T-helper 1 cell (primary cell): ENCODE data around the gene ATP13A3.
A peak's percentile ranks its signal among the peaks of the same experiment; 100 is the strongest.
"Not testable (repeated sequence)": the region's sequence is repeated elsewhere in the genome, so short reads cannot be mapped to it uniquely, and the experiment has no call there.

ENCODE experiments used
- DNase-seq, 5 donors: peaks; one replicate each; pipeline ENCODE4 v3.0.0-alpha.2; 2012 to 2020

ATP13A3 gene

GRCh38 chr3:194499516-194499915 lies 12.7 kb upstream of the ATP13A3 start:
- DNase-seq = not testable (repeated sequence)

DNA sequence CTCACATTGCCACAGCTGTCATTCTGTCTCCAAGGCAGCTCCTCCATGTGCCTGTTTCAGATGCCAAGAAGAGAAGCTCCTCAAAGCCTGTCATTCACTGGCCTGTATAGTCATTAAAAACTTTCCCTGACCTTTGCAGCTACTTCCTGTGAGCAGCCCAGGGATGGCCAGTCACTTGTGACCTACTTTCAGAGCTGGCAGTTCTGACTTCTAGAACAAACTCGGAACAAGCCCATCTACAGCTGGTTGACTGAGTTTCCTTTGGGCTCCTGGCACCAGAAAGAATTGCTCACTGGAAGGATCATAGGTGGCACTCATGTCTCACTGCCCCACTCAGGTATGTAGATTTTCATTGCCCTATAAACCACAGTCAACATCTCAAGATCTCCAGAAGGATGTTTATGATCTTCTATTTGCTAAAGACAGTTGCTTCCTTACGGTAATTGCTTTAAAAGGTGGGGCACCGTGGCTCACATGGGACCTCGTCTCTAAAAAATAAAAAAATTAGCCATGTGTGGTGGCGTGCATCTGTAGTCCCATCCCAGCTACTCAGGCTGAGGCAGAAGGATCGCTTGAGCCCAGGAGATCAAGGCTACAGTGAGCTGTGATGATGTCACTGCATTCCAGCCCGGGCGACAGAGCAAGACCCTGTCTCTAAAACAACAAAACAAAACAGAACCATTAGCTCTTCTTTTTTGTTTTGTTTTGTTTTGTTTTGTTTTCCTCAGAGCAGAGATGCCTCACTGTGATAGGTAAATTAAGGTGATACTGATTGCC lies 11.2 kb upstream of the ATP13A3 start:
- DNase-seq = no peak

GRCh38 chr3:194496217-194496919 lies 9.6 kb upstream of the ATP13A3 start:
- peak in 1 of 5 donors; percentile 20 for DNase-seq

- DNase-seq = no peak
Observed at GRCh38 chr3:194494951-194495374, 8.2 kb upstream of the ATP13A3 start.

DNA sequence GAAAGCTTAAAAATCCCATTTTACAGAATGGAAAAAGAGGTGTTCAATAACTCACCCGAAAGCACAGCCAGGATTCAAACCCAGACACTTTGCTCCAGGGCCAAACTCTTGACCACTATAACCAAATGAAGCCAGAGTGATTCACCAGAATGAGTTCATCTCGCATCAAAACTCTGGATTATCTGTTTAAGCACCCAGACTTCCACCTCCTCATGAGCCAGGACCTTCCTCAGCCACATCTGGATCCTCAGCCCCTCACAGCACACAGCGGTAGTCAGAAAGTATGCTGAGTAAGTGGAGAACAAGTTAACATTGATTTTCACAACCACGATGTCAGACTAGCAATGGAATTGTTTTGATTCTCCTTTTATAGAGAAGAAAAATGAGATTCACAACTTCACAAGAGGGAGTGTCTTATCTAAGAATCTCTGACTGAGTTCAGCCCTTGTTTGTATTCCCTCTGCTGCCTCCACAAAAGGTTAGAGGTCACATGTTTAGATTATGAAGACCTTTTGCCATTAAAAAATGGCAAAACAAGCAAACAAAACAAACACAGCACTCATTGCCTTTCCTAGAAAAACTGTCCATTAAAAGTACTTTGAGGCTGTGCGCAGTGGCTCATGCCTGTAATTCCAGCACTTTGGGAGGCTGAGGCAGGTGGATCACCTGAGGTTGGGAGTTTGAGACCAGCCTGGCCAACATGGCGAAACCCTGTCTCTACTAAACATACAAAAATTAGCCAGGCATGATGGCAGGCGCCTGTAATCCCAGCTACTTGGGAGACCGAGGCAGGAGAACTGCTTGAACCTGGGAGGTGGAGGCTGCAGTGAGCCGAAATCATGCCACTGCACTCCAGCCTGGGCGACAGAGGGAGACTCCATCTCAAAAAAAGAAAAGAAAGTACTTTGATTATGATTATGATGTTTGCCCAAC lies 7.5 kb upstream of the ATP13A3 start:
- DNase-seq = not testable (repeated sequence)

DNA sequence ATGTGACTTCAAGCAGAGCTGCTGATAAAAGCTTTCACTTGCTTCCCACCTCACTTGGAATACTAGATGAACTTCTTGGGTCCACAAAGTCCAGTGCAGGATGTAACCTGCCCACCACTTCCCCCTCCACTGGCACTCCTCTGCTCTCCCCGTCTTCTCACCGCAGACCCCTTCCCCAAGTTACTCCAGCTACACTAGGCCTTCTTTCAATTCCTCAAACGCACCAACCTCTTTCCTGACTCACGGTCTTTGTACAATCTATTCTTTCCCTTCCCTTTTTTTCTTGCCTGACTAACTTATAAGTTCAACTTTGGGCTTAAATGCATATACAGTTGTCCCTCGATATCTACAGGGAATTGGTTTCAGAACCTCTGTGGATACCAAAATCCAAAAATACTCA lies 5.2 kb upstream of the ATP13A3 start:
- no peak for DNase-seq

- peak in 1 of 5 donors; percentile 80 for DNase-seq
Observed at GRCh38 chr3:194489736-194490612, 3.2 kb upstream of the ATP13A3 start.

DNA sequence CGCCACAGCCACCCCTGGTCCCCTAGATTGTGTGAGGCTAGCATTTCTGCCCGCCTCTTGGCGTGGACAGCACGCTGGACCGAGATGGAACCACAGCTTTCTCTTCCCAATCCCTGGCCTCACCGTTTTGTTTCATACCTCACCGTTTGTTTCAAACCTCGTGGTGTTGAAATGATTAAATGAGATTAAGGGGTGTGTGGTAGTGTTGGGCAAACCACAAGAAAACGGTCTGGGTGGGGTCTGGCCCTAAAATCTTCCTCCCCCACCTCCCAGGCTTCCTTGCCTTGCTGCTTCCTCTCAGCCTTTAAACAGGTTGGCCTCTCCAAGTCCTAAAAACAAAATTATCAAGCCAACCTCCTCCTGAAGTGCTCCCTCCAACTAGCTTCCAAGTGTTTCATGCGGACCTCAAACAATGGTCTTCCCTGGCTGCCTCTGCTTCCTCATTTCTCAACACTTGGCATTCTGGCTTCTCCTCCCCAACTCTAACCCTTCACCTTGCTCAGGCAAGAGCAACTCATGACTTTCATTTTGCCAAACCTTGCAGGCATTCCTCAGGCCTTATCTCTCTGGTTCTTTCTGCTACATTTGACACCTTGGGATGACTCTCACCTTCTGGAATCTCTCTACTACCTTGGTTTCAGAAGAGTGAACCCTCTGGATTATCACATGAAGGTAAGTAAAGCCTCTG lies 1.4 kb upstream of the ATP13A3 start:
- peak in 1 of 5 donors; percentile 59 for DNase-seq

DNA sequence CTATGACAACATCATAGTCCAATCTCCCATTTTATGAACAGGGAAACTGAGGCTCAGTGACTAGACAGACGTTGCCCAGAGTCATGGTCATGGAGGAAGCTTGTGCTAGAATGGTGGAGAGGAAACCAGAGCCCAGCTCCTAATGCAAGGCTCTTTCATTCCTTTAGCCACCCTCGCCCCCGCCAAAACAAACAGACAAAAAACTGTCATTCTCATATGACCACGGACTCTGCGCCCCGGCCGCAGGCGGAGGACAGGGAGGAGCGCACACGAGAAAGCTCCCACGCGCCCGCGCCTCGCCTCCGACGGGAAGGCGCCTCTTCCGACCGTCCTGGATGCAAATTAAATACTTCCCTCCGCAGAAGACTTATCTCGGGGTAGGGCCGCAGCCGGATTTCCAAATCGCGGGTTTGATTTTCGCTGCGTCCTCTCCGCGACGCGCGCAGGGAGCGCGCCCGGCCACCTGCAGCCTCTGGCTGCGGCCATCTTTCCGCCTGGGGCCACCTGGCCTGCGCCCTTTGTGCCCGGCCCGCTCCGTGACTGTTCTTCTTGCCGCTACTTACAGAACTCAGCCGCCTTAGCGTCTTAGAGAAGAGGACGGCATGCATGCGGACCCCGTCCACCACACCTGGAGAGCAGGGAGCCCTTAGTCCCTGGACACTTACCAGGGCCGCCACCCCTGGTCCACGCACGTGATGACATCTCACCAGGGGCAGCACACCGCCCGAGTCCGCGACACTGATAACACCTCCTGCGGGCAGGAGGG lies 670 bp upstream of the ATP13A3 start:
- peak; percentile 10 to 60 (median 23) for DNase-seq

- peak; percentile 32 to 52 (median 41) for DNase-seq
Observed at GRCh38 chr3:194485881-194486539, 792 bp downstream of the ATP13A3 start.

DNA sequence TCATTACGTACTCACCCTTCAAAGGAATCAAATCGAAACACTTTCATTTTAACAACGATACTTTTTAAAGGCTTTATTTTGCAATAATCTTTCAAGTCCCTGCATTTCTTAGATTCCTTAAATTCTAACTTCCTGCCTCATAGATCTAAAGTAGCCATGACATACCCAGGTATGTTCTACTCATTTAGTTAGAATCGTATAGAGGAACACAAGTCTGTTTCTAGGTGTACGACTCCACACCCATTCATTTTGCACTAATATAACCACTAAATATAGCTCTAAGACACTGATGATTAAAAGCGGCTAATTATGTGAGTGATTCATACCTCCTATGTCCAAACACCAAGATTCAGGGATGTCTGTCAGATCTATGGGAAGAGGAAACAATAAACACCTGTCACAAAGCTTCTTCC lies 1.3 kb downstream of the ATP13A3 start:
- DNase-seq = peak in 1 of 5 donors; percentile 16

- no peak for DNase-seq
Observed at GRCh38 chr3:194484614-194485013, 2.2 kb downstream of the ATP13A3 start.

GRCh38 chr3:194483850-194484249 lies 3.0 kb downstream of the ATP13A3 start:
- no peak for DNase-seq

DNA sequence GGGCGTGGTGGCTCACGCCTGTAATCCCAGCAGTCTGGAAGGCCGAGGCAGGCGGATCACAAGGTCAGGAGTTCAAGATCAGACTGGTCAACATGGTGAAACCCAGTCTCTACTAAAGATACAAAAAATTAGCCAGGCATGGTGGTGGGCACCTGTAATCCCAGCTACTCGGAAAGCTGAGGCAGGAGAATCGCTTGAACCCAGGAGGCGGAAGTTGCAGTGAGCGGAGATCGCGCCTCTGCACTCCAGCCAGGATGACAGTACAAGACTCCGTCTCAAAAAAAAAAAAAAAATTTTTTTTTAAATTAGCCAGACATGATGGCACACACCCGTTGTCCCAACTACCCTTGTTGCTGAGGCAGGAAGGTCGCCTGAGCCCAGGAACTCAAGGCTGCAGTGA lies 4.0 kb downstream of the ATP13A3 start:
- not testable (repeated sequence) for DNase-seq

DNA sequence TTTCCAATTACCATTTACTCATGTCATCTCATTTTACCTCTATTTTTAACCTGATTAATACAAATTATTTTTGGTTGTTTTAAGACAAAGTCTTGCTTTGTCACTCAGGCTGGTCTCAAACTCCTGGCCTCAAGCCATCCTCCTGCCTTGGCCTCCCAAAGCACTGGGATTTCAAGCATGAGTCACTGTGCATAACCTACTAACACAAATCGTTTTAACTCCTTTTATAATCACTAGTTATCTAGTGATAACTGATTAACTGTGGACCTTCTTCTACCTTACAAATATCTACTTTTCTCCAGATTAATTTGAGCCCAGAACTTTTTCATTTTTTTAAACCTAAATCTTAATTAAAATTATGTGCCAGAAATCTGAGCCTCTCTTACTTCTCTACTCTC lies 4.6 kb downstream of the ATP13A3 start:
- DNase-seq = no peak

GRCh38 chr3:194481525-194482195 lies 5.1 kb downstream of the ATP13A3 start:
- DNase-seq = no peak

GRCh38 chr3:194481103-194481502 lies 5.7 kb downstream of the ATP13A3 start:
- DNase-seq = no peak

GRCh38 chr3:194476784-194477183 lies 10.0 kb downstream of the ATP13A3 start:
- DNase-seq = no peak

- no peak for DNase-seq
Observed at GRCh38 chr3:194475978-194476377, 10.8 kb downstream of the ATP13A3 start.
